ENCODE results near the gene AGAP1.

The AGAP1 gene

GRCh38 chr2:235493775-235494715 lies at the start of gene AGAP1:
Gene AGAP1, plus strand, starts transcription at chr2:235494043.
- peak; percentile 75 for DNase-seq

- DNase-seq, result no peak
Measured at GRCh38 chr2:235444101-235444597, 49.7 kb upstream of the AGAP1 start.

GRCh38 chr2:235445116-235445515 lies 48.7 kb upstream of the AGAP1 start:
- no peak for DNase-seq

GRCh38 chr2:235446082-235446481 lies 47.8 kb upstream of the AGAP1 start:
- DNase-seq, result no peak

- DNase-seq, result no peak
Measured at GRCh38 chr2:235447210-235447609, 46.6 kb upstream of the AGAP1 start.

- no peak for DNase-seq
Measured at GRCh38 chr2:235449568-235449967, 44.3 kb upstream of the AGAP1 start.

- DNase-seq, result no peak
Measured at GRCh38 chr2:235453605-235454151, 40.2 kb upstream of the AGAP1 start.

GRCh38 chr2:235458839-235459273 lies 35.0 kb upstream of the AGAP1 start:
- no peak for DNase-seq

GRCh38 chr2:235460548-235461047 lies 33.2 kb upstream of the AGAP1 start:
- no peak for DNase-seq

- DNase-seq, result no peak
Measured at GRCh38 chr2:235461763-235462414, 32.0 kb upstream of the AGAP1 start.

GRCh38 chr2:235462415-235462790 lies 31.4 kb upstream of the AGAP1 start:
- DNase-seq, result no peak

- DNase-seq, result no peak
Measured at GRCh38 chr2:235463893-235464292, 29.9 kb upstream of the AGAP1 start.

GRCh38 chr2:235467588-235467987 lies 26.3 kb upstream of the AGAP1 start:
- DNase-seq, result no peak

- DNase-seq, result no peak
Measured at GRCh38 chr2:235468978-235469655, 24.7 kb upstream of the AGAP1 start.

- no peak for DNase-seq
Measured at GRCh38 chr2:235471186-235471747, 22.6 kb upstream of the AGAP1 start.

- no peak for DNase-seq
Measured at GRCh38 chr2:235472443-235472842, 21.4 kb upstream of the AGAP1 start.

GRCh38 chr2:235478609-235479008 lies 15.2 kb upstream of the AGAP1 start:
- no peak for DNase-seq

GRCh38 chr2:235479604-235480003 lies 14.2 kb upstream of the AGAP1 start:
- no peak for DNase-seq

- DNase-seq, result no peak
Measured at GRCh38 chr2:235480614-235481013, 13.2 kb upstream of the AGAP1 start.

- no peak for DNase-seq
Measured at GRCh38 chr2:235483313-235483712, 10.5 kb upstream of the AGAP1 start.

- DNase-seq, result no peak
Measured at GRCh38 chr2:235485362-235485761, 8.5 kb upstream of the AGAP1 start.

- no peak for DNase-seq
Measured at GRCh38 chr2:235486729-235487128, 7.1 kb upstream of the AGAP1 start.

- no peak for DNase-seq
Measured at GRCh38 chr2:235489897-235490296, 3.9 kb upstream of the AGAP1 start.

Data from NCI-H146 (cell line).